WTC11 (cell line): ENCODE results near the gene LENEP.

Source experiments
- SMAD4 ChIP-seq: sonication (generic); formaldehyde crosslinking; IDR thresholded peaks from 2 replicates; pipeline ENCODE4 v1.8.0; 2022; ENCODE audit warnings: mild to moderate bottlenecking, missing genetic modification reagents
- SP1 ChIP-seq: sonication (generic); formaldehyde crosslinking; conservative IDR thresholded peaks from 2 replicates; pipeline ENCODE4 v1.8.1; 2022; ENCODE audit warnings: missing genetic modification reagents
- ZNF232 ChIP-seq: sonication (generic); formaldehyde crosslinking; IDR thresholded peaks from 2 replicates; pipeline ENCODE4 v1.8.0; 2022; ENCODE audit warnings: mild to moderate bottlenecking, missing genetic modification reagents
- ZNF317 ChIP-seq: sonication (generic); formaldehyde crosslinking; IDR thresholded peaks from 2 replicates; pipeline ENCODE4 v1.8.1; 2023; ENCODE audit warnings: low read depth, mild to moderate bottlenecking, moderate library complexity, missing genetic modification reagents, borderline replicate concordance
- ZNF396 ChIP-seq: fragments of 250-450 bp; sonication (Bioruptor Pico); IDR thresholded peaks from 2 replicates; pipeline ENCODE4 v1.8.0; 2021; ENCODE audit warnings: mild to moderate bottlenecking, moderate library complexity, borderline replicate concordance
- TF ChIP-seq, protein P1 (sequence below): fragments of 200-600 bp; IDR thresholded peaks from 2 replicates; pipeline ENCODE4 v1.8.0; 2022; ENCODE audit warnings: antibody characterized with exemption
- TF ChIP-seq, protein P2 (sequence below): sonication (generic); formaldehyde crosslinking; IDR thresholded peaks from 2 replicates; pipeline ENCODE4 v1.8.0; 2022; ENCODE audit warnings: mild to moderate bottlenecking, missing genetic modification reagents
- TF ChIP-seq, protein P3 (sequence below): fragments of 250-450 bp; sonication (Bioruptor Pico); IDR thresholded peaks from 2 replicates; pipeline ENCODE4 v1.9.0; 2021; ENCODE audit warnings: mild to moderate bottlenecking
- TF ChIP-seq, protein P4 (sequence below): sonication (generic); formaldehyde crosslinking; IDR thresholded peaks from 2 replicates; pipeline ENCODE4 v1.8.1; 2022; ENCODE audit warnings: mild to moderate bottlenecking, missing genetic modification reagents, moderate library complexity, borderline replicate concordance
- TF ChIP-seq, protein P5 (sequence below): sonication (generic); formaldehyde crosslinking; IDR thresholded peaks from 2 replicates; pipeline ENCODE4 v1.8.1; 2023; ENCODE audit warnings: mild to moderate bottlenecking, missing genetic modification reagents, moderate library complexity

DNA sequence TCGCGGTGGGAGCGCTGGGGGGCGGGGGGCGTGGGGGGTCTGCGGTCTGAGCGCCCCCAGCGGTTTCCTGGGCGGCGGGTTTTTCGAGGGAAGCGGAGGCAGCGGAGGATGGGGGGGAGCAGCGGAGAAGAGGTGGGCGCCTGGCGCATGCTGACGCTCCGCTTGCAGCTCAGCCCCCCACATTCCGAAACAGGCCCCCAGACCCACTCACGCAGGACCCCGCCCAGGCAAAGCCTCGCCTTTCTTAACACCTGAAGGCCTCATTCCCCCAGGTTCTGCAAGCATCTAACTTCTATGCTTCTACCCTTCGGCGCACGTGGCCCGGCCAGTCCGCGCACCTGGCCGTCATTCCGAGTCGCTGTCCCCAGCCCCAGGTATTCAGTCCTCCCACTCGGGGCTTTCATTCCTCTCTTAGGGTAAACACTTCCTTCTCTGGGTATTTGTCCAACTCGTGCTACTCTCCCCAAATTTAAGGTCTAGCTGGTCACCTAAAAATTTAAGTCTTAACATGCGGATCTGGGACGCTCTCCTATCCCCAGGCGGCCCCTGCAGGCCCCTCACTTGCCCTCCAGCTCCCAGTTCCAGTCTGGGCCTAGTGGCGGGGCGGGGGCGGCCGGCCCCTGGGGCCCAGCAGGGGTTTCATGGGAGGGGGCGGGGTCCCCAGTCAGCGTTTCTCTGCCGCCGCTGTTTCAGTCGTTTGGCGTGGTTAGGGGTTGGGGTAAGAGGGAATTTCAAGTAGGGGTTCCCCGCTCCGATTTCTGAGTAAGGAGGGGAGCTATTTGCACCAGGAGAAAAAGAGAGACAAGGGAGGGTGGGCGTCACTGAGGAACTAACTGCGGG is 6.4 kb downstream of the LENEP start:
- TF ChIP-seq, protein P1, sequence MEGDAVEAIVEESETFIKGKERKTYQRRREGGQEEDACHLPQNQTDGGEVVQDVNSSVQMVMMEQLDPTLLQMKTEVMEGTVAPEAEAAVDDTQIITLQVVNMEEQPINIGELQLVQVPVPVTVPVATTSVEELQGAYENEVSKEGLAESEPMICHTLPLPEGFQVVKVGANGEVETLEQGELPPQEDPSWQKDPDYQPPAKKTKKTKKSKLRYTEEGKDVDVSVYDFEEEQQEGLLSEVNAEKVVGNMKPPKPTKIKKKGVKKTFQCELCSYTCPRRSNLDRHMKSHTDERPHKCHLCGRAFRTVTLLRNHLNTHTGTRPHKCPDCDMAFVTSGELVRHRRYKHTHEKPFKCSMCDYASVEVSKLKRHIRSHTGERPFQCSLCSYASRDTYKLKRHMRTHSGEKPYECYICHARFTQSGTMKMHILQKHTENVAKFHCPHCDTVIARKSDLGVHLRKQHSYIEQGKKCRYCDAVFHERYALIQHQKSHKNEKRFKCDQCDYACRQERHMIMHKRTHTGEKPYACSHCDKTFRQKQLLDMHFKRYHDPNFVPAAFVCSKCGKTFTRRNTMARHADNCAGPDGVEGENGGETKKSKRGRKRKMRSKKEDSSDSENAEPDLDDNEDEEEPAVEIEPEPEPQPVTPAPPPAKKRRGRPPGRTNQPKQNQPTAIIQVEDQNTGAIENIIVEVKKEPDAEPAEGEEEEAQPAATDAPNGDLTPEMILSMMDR: no peak
- TF ChIP-seq, protein P2, sequence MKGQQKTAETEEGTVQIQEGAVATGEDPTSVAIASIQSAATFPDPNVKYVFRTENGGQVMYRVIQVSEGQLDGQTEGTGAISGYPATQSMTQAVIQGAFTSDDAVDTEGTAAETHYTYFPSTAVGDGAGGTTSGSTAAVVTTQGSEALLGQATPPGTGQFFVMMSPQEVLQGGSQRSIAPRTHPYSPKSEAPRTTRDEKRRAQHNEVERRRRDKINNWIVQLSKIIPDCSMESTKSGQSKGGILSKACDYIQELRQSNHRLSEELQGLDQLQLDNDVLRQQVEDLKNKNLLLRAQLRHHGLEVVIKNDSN (CRISPR knock-in tag): peak; percentile 66; the same call in 1 of the 2 replicates
- no peak for TF ChIP-seq SP1 (CRISPR knock-in tag)
- no peak for TF ChIP-seq SMAD4 (CRISPR knock-in tag)
- no peak for TF ChIP-seq ZNF396
- TF ChIP-seq ZNF232: 0 out of 2 replicates have a peak, but pooled peaks have one; percentile 56
- TF ChIP-seq, protein P3, sequence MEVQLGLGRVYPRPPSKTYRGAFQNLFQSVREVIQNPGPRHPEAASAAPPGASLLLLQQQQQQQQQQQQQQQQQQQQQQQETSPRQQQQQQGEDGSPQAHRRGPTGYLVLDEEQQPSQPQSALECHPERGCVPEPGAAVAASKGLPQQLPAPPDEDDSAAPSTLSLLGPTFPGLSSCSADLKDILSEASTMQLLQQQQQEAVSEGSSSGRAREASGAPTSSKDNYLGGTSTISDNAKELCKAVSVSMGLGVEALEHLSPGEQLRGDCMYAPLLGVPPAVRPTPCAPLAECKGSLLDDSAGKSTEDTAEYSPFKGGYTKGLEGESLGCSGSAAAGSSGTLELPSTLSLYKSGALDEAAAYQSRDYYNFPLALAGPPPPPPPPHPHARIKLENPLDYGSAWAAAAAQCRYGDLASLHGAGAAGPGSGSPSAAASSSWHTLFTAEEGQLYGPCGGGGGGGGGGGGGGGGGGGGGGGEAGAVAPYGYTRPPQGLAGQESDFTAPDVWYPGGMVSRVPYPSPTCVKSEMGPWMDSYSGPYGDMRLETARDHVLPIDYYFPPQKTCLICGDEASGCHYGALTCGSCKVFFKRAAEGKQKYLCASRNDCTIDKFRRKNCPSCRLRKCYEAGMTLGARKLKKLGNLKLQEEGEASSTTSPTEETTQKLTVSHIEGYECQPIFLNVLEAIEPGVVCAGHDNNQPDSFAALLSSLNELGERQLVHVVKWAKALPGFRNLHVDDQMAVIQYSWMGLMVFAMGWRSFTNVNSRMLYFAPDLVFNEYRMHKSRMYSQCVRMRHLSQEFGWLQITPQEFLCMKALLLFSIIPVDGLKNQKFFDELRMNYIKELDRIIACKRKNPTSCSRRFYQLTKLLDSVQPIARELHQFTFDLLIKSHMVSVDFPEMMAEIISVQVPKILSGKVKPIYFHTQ (CRISPR knock-in tag): no peak
- TF ChIP-seq, protein P4, sequence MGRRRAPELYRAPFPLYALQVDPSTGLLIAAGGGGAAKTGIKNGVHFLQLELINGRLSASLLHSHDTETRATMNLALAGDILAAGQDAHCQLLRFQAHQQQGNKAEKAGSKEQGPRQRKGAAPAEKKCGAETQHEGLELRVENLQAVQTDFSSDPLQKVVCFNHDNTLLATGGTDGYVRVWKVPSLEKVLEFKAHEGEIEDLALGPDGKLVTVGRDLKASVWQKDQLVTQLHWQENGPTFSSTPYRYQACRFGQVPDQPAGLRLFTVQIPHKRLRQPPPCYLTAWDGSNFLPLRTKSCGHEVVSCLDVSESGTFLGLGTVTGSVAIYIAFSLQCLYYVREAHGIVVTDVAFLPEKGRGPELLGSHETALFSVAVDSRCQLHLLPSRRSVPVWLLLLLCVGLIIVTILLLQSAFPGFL (CRISPR knock-in tag): 0 out of 2 replicates have a peak, but pooled peaks have one; percentile 56
- TF ChIP-seq, protein P5, sequence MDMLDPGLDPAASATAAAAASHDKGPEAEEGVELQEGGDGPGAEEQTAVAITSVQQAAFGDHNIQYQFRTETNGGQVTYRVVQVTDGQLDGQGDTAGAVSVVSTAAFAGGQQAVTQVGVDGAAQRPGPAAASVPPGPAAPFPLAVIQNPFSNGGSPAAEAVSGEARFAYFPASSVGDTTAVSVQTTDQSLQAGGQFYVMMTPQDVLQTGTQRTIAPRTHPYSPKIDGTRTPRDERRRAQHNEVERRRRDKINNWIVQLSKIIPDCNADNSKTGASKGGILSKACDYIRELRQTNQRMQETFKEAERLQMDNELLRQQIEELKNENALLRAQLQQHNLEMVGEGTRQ (CRISPR knock-in tag): no peak; the same call in 1 of the 2 replicates
- TF ChIP-seq ZNF317: no peak
